ENCODE measurements around the gene STIM2. TPM values are rescaled to one million over a fixed set of nuclear protein-coding genes. Genes with fewer than 3 reads are reported as not detected.
"Not testable (repeated sequence)": the region's sequence is repeated elsewhere in the genome, so short reads cannot be mapped to it uniquely, and the experiment has no call there.

STIM2 gene
- total RNA-seq (10 to 100 TPM; 84.6 to 91.7 TPM), polyA plus RNA-seq (10 to 100 TPM; 23.8 to 40.7 TPM)

DNA sequence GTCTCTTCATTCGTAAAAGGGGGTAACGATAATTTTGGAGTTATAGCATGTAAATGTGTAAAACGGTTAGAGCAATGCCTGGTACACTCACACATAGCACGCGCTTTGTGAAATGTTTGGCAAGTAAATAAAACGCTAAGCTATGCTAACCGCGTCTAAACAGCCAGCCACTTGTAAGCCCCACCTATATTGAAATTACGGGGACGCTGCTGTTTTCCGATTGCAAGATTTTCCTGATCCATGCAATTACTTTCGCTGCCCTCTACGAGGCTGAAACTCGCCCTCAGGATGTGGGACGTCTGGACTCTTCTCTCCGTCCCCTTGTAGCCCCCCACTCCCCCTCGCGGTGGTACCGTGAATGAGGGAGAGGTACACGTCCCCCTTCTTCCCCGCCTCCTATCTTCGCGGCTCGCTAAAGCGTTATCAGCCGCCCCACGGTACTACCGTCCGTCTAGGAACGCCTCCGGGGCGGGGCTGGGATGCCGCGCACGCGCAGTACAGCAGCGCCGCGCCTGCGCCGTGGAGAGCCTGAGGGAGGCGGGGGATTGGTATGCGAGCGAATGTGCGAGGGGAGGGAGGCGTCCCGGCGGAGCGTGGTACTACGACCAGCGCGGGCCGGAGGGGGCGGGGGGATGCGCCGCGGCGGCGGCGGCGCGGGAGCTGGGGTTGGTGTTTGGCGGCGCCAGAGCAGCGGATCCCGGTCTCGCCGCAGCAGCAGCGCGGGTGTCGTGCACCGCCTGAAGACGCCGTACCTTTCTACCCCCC lies at the start of gene STIM2:
Gene STIM2 (plus strand): TSS at position 685 of the 765 bp plus-strand sequence.
- Mint-ChIP-seq H3K36me3 (peaks cover 0 to 18% of the 10 kb centered on the region in 2 donors), H3K4me3 (peak within 1 kb of the TSS; percentile 94 to 100 (median 98)), H3K27me3 (peaks cover 0 to 1% of the 10 kb centered on the region in 2 donors), H3K9me3 (no peaks in the 10 kb centered on the region), H3K4me1 (peaks cover 43 to 81% (median 54%) of the 10 kb centered on the region in 4 donors), H3K27ac (peak within 1 kb of the TSS; percentile 98 to 100 (median 99))
- peak; percentile 96 to 100 (median 99) for DNase-seq
- Histone ChIP-seq H3K36me3 (ENCODE audit: insufficient read depth, low read length) (no peaks in the 10 kb centered on the region), H3K27ac (ENCODE audit: low read depth, low read length) (peak within 1 kb of the TSS; percentile 89), H3K27me3 (ENCODE audit: insufficient read depth, low read length) (no peaks in the 10 kb centered on the region), H3K9me3 (ENCODE audit: control insufficient read depth in 1 of 2, low read length in 2 of 2) (no peaks in the 10 kb centered on the region), H3K4me1 (ENCODE audit: insufficient read depth, low read length) (peaks cover 61% of the 10 kb centered on the region), H3K4me3 (ENCODE audit: low read length in 2 of 2) (peak within 1 kb of the TSS; percentile 88 to 94)
- ChIA-PET POLR2A (ENCODE audit: partially characterized antibody) (interaction anchor here (0.8 to 4.1 kb wide), 30 partner anchors 9 to 541 kb away, joined by 3 to 250 read pairs (median 7); partner anchors contain the start of gene TBC1D19), CTCF (ENCODE audit: partially characterized antibody) (interaction anchor here (0.7 to 3.9 kb wide), 12 partner anchors 8 to 277 kb away, joined by 3 to 49 read pairs (median 3); partner anchors contain the start of gene TBC1D19)
- intact Hi-C loops (cut with micrococcal nuclease): loop anchor here (1.0 to 10.0 kb wide), 9 partner anchors 54 to 998 kb away; partner anchors contain the start of gene SEL1L3

DNA sequence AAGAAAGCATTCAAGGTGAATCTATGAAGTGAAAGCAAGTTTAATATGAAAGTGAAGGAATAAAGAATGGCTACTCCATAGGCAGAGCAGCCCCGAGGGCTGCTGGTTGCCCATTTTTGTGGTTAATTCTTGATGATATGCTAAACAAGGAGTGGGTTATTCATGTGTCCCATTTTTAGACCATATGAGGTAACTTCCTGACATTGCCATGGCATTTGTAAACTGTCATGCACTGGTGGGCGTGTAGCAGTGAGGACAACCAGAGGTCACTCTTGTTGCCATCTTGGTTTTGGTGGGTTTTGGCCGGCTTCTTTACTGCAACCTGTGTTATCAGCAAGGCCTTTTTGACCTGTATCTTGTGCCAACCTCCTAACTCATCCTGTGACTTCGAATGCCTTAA lies 49.1 kb upstream of the STIM2 start:
- H3K27ac Mint-ChIP-seq: peak overlapping the region in 5 of 7 donors; percentile 64 to 97 (median 89)
- H3K4me3 Mint-ChIP-seq: peak overlapping the region in 5 of 8 donors; percentile 21 to 93 (median 84)

DNA sequence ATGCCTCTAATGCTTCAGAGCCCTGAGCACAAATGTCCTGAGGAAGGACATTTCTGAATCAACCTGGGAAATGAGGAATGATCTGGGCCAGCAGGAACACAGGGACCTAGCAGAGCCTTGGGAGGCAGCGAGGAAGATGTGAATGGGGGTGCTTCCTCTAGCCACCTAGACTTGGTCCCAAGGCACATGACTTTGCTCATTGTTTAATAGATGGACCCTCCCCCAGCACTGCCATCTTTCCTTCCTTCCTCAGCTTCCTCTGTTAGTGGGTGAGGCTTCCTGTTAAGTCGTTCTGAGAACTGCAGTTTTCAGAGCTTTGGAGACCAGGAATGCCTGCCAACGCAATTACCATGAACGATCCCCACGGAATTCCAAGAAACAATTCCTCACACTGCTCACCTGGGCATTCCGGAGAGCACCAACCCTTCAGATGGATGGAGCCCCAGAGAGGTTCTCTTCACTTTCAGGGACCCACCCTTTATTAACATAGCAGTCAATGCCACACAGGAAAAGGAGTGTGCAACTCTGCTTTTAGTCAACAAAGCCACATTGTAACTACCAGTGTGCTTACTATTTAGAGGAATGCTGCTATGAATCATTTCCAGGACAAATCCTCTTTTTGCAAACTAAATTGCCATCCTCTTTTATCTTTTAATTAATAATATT lies 48.5 kb upstream of the STIM2 start:
- H3K4me3 ChIP-seq (ENCODE audit: low read length in 2 of 2): peak overlapping the region in 1 of 2 donors; percentile 19
- ChIA-PET CTCF (ENCODE audit: partially characterized antibody) (no interaction called here), POLR2A (ENCODE audit: partially characterized antibody) (interaction anchor here (1.5 to 2.9 kb wide), 2 partner anchors 45 to 49 kb away, joined by 4 to 11 read pairs; partner anchors contain the start of gene STIM2)
- no peaks in the 10 kb centered on the region for H3K27me3 ChIP-seq (ENCODE audit: insufficient read depth, low read length)
- H3K36me3 ChIP-seq (ENCODE audit: insufficient read depth, low read length): no peaks in the 10 kb centered on the region
- no peaks in the 10 kb centered on the region for H3K27me3 Mint-ChIP-seq
- H3K36me3 Mint-ChIP-seq: peaks cover 0 to 11% of the 10 kb centered on the region in 2 donors
- H3K9me3 ChIP-seq (ENCODE audit: control insufficient read depth in 1 of 2, low read length in 2 of 2): no peaks in the 10 kb centered on the region
- H3K9me3 Mint-ChIP-seq: peaks cover 0 to 10% (median 1%) of the 10 kb centered on the region in 8 donors
- intact Hi-C loops (cut with micrococcal nuclease): no loop called here
- DNase-seq: peak in 2 of 5 donors; percentile 13 to 18
- peak overlapping the region; percentile 64 to 93 (median 82) for H3K4me3 Mint-ChIP-seq
- peaks cover 18 to 43% (median 30%) of the 10 kb centered on the region in 4 donors for H3K4me1 Mint-ChIP-seq
- H3K27ac Mint-ChIP-seq: peak overlapping the region; percentile 66 to 97 (median 89)
- peaks cover 25% of the 10 kb centered on the region for H3K4me1 ChIP-seq (ENCODE audit: insufficient read depth, low read length)
- no peak overlapping the region for H3K27ac ChIP-seq (ENCODE audit: low read depth, low read length)

More for the DNA sequence above, 49.1 kb upstream of the STIM2 start:
- H3K27me3 ChIP-seq (ENCODE audit: insufficient read depth, low read length); H3K27me3 Mint-ChIP-seq; CTCF ChIA-PET (ENCODE audit: partially characterized antibody); H3K36me3 ChIP-seq (ENCODE audit: insufficient read depth, low read length); H3K27ac ChIP-seq (ENCODE audit: low read depth, low read length); H3K4me3 ChIP-seq (ENCODE audit: low read length in 2 of 2); intact Hi-C loops (cut with micrococcal nuclease); DNase-seq; H3K9me3 ChIP-seq (ENCODE audit: control insufficient read depth in 1 of 2, low read length in 2 of 2): not testable (repeated sequence)
- POLR2A ChIA-PET (ENCODE audit: partially characterized antibody): interaction anchor here (2.9 kb wide), 1 partner anchor 49 kb away, joined by 11 read pairs; the partner anchor contains the start of gene STIM2
- peaks cover 18 to 43% (median 30%) of the 10 kb centered on the region in 4 donors for H3K4me1 Mint-ChIP-seq
- H3K4me1 ChIP-seq (ENCODE audit: insufficient read depth, low read length): peaks cover 25% of the 10 kb centered on the region
- peaks cover 0 to 10% (median 1%) of the 10 kb centered on the region in 8 donors for H3K9me3 Mint-ChIP-seq
- peaks cover 0 to 11% of the 10 kb centered on the region in 2 donors for H3K36me3 Mint-ChIP-seq

DNA sequence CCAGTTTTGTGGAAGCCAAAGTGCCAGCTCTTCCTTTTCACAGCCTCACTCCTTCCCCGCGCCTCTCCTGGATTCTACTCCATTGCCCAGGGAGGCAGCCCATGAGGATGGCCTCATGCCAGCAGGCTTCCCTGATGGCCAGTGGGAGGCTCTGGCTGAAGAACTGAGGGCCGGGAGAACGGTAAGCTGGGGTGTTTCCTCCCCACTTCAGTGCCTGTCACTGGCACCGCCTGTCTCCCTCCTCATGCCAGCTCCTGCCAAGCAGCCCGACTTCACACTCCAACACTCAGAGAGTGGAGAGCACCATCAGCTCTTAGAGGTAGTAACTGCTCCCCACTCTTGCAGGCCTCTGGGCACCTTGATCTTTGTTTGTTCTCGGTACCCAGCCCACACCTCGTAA lies 46.9 kb upstream of the STIM2 start:
- H3K27ac Mint-ChIP-seq: peak overlapping the region in 4 of 7 donors; percentile 3 to 42 (median 16)
- peaks cover 0 to 11% of the 10 kb centered on the region in 2 donors for H3K36me3 Mint-ChIP-seq
- H3K36me3 ChIP-seq (ENCODE audit: insufficient read depth, low read length): no peaks in the 10 kb centered on the region
- no peaks in the 10 kb centered on the region for H3K27me3 ChIP-seq (ENCODE audit: insufficient read depth, low read length)
- intact Hi-C loops (cut with micrococcal nuclease): no loop called here
- no peak overlapping the region for H3K27ac ChIP-seq (ENCODE audit: low read depth, low read length)
- no peaks in the 10 kb centered on the region for H3K27me3 Mint-ChIP-seq
- H3K4me1 ChIP-seq (ENCODE audit: insufficient read depth, low read length): peaks cover 25% of the 10 kb centered on the region
- POLR2A ChIA-PET (ENCODE audit: partially characterized antibody): interaction anchor here (1.0 to 2.9 kb wide), 3 partner anchors 43 to 47 kb away, joined by 3 to 11 read pairs (median 4); partner anchors contain the start of gene STIM2
- no peak for DNase-seq
- H3K9me3 Mint-ChIP-seq: peaks cover 0 to 10% (median 1%) of the 10 kb centered on the region in 8 donors
- no peaks in the 10 kb centered on the region for H3K9me3 ChIP-seq (ENCODE audit: control insufficient read depth in 1 of 2, low read length in 2 of 2)
- H3K4me3 ChIP-seq (ENCODE audit: low read length in 2 of 2): no peak overlapping the region
- H3K4me3 Mint-ChIP-seq: peak overlapping the region in 2 of 8 donors; percentile 13 to 30
- CTCF ChIA-PET (ENCODE audit: partially characterized antibody): no interaction called here
- H3K4me1 Mint-ChIP-seq: peaks cover 18 to 43% (median 30%) of the 10 kb centered on the region in 4 donors

DNA sequence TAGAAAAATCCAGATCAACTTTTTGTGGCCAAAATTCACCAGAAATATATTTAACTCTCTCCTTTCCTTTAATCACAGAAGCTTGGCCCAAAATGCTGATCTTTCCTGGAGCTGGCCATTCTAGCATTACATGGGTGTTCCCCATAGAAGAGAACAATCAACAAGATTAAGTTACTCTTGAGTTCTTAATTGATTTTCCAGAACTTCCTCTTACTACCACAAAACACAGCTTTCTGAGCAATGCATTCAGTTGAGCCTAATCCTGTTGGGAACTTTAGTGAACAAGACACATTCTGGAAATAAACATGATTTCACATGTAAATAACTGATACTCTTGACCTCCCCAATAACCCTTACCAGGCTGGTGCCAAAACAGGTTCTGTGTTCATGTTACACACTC lies 45.4 kb upstream of the STIM2 start:
- H3K27ac Mint-ChIP-seq: peak overlapping the region in 1 of 7 donors; percentile 7
- DNase-seq: no peak
- H3K36me3 Mint-ChIP-seq: peaks cover 0 to 11% of the 10 kb centered on the region in 2 donors
- ChIA-PET POLR2A (ENCODE audit: partially characterized antibody) (no interaction called here), CTCF (ENCODE audit: partially characterized antibody) (no interaction called here)
- H3K27ac ChIP-seq (ENCODE audit: low read depth, low read length): no peak overlapping the region
- H3K4me3 ChIP-seq (ENCODE audit: low read length in 2 of 2): no peak overlapping the region
- no peak overlapping the region for H3K4me3 Mint-ChIP-seq
- H3K27me3 Mint-ChIP-seq: no peaks in the 10 kb centered on the region
- H3K9me3 Mint-ChIP-seq: peaks cover 0 to 10% (median 2%) of the 10 kb centered on the region in 8 donors
- H3K27me3 ChIP-seq (ENCODE audit: insufficient read depth, low read length): no peaks in the 10 kb centered on the region
- H3K4me1 ChIP-seq (ENCODE audit: insufficient read depth, low read length): peaks cover 25% of the 10 kb centered on the region
- no peaks in the 10 kb centered on the region for H3K36me3 ChIP-seq (ENCODE audit: insufficient read depth, low read length)
- intact Hi-C loops (cut with micrococcal nuclease): no loop called here
- H3K4me1 Mint-ChIP-seq: peaks cover 17 to 44% (median 31%) of the 10 kb centered on the region in 4 donors
- H3K9me3 ChIP-seq (ENCODE audit: control insufficient read depth in 1 of 2, low read length in 2 of 2): no peaks in the 10 kb centered on the region

DNA sequence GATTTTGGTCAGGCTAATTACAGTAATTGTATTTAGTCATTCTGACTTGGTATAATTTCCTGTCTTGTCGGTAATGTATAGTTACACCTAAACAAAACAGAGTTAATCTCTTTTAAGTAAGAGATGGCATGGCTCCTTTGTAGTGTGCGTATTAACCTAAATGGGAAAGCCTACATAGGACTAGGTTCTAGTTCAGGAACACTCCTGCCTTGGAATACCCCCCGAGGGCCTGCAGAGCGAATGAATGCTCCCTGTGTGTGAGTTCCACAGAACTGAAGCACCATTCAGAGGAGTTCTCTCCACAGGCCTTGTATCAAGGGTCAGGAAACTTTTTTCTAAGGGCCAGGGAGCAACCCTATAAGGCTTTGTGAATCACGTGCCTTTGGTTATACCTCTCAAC lies 44.9 kb upstream of the STIM2 start:
- Mint-ChIP-seq H3K9me3 (peaks cover 0 to 10% (median 2%) of the 10 kb centered on the region in 8 donors), H3K4me1 (peaks cover 16 to 44% (median 30%) of the 10 kb centered on the region in 4 donors), H3K36me3 (peaks cover 0 to 11% of the 10 kb centered on the region in 2 donors), H3K4me3 (no peak overlapping the region), H3K27ac (no peak overlapping the region), H3K27me3 (no peaks in the 10 kb centered on the region)
- Histone ChIP-seq H3K36me3 (ENCODE audit: insufficient read depth, low read length) (no peaks in the 10 kb centered on the region), H3K27ac (ENCODE audit: low read depth, low read length) (no peak overlapping the region), H3K4me1 (ENCODE audit: insufficient read depth, low read length) (peaks cover 25% of the 10 kb centered on the region), H3K4me3 (ENCODE audit: low read length in 2 of 2) (no peak overlapping the region), H3K9me3 (ENCODE audit: control insufficient read depth in 1 of 2, low read length in 2 of 2) (no peaks in the 10 kb centered on the region), H3K27me3 (ENCODE audit: insufficient read depth, low read length) (no peaks in the 10 kb centered on the region)
- no peak for DNase-seq
- intact Hi-C loops (cut with micrococcal nuclease): no loop called here
- CTCF ChIA-PET (ENCODE audit: partially characterized antibody): no interaction called here
- POLR2A ChIA-PET (ENCODE audit: partially characterized antibody): no interaction called here
